Measurements from ENCODE around the gene KRTAP5-5.

GRCh38 chr11:1642288-1643145 lies 12.9 kb downstream of the KRTAP5-5 start:
- TF ChIP-seq POLR2AphosphoS5 (IDR thresholded peaks at IDR 0.05; ENCODE audit: low read length) = no peak
- TF ChIP-seq IKZF1 (conservative IDR thresholded peaks at IDR 0.05) = no peak
- no peak for TF ChIP-seq EZH2 (IDR thresholded peaks at IDR 0.05; ENCODE audit: borderline replicate concordance, control insufficient read depth, low read depth, low read length)
